ENCODE measurements around the gene POU2F3.

Gene POU2F3

DNA sequence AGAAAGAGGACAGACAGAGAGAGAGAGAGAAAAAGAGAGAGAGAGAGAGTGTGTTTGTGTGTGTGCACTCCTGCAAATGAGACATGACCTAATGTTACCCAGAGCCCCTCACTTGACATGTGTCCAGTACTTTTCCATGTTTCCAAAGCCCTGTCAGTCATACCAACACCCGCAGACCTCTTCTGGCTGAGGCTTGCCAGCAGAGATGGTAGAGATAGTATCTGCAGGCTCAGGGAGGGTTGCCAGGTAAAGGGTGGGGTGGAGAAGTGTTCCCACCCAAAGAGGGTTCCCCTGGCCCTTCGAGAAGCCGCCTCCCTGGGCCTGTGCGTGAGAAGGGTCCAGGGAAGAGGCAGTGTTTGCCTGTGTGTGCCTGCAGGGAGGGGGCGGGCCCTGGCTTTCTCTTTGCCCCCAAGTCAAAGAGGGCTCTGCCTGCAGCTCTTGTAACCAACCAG lies 40.7 kb downstream of the POU2F3 start:
- no peaks in the 10 kb centered on the region for H3K36me3 ChIP-seq (ENCODE audit: control insufficient read depth, insufficient read depth, low read length)
- no peaks in the 10 kb centered on the region for H3K27me3 ChIP-seq (ENCODE audit: control insufficient read depth, insufficient read depth, low read length)
- peaks cover 4% of the 10 kb centered on the region for H3K4me1 ChIP-seq (ENCODE audit: control insufficient read depth, insufficient read depth, low read length)
- no peak overlapping the region for H3K9ac ChIP-seq (ENCODE audit: low read depth, low read length)
- no peak overlapping the region for H3K4me3 ChIP-seq (ENCODE audit: low read depth, low read length)
- H3K9me3 ChIP-seq (ENCODE audit: control insufficient read depth, insufficient read depth, low read length) = no peaks in the 10 kb centered on the region

- no peaks in the 10 kb centered on the region for H3K36me3 ChIP-seq (ENCODE audit: control insufficient read depth, insufficient read depth, low read length)
- no peak overlapping the region for H3K9ac ChIP-seq (ENCODE audit: low read depth, low read length)
- H3K27me3 ChIP-seq (ENCODE audit: control insufficient read depth, insufficient read depth, low read length) = no peaks in the 10 kb centered on the region
- H3K4me3 ChIP-seq (ENCODE audit: low read depth, low read length) = no peak overlapping the region
- peaks cover 4% of the 10 kb centered on the region for H3K4me1 ChIP-seq (ENCODE audit: control insufficient read depth, insufficient read depth, low read length)
- no peaks in the 10 kb centered on the region for H3K9me3 ChIP-seq (ENCODE audit: control insufficient read depth, insufficient read depth, low read length)
Measured at GRCh38 chr11:120281143-120281795, 41.3 kb downstream of the POU2F3 start.

DNA sequence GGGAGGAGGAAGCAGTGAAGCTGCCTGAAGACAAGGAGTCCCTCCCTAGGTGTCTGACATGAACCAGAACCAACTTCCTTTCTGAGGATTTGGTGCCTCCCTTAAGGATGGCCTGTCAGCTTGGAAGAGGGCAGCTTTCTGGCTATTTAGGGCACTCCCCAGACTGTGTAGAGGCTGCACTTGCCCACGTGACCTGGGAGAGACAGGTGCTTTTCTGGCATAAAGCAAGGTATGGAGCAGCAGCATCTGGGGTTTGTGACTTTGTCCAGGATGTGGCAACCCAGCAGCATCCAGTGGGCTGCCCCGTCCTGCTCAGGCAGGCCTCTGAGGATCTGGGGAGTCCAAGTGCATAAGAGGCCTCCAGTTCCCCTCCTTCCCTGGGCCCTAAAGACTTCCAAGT lies 43.2 kb downstream of the POU2F3 start:
- H3K4me3 ChIP-seq (ENCODE audit: low read depth, low read length) = no peak overlapping the region
- H3K9me3 ChIP-seq (ENCODE audit: control insufficient read depth, insufficient read depth, low read length) = no peaks in the 10 kb centered on the region
- peaks cover 4% of the 10 kb centered on the region for H3K4me1 ChIP-seq (ENCODE audit: control insufficient read depth, insufficient read depth, low read length)
- no peaks in the 10 kb centered on the region for H3K27me3 ChIP-seq (ENCODE audit: control insufficient read depth, insufficient read depth, low read length)
- H3K9ac ChIP-seq (ENCODE audit: low read depth, low read length) = no peak overlapping the region
- H3K36me3 ChIP-seq (ENCODE audit: control insufficient read depth, insufficient read depth, low read length) = no peaks in the 10 kb centered on the region

GRCh38 chr11:120284272-120284671 lies 44.3 kb downstream of the POU2F3 start:
- Histone ChIP-seq H3K4me3 (ENCODE audit: low read depth, low read length) (no peak overlapping the region), H3K27me3 (ENCODE audit: control insufficient read depth, insufficient read depth, low read length) (no peaks in the 10 kb centered on the region), H3K9me3 (ENCODE audit: control insufficient read depth, insufficient read depth, low read length) (no peaks in the 10 kb centered on the region), H3K4me1 (ENCODE audit: control insufficient read depth, insufficient read depth, low read length) (peaks cover 4% of the 10 kb centered on the region), H3K36me3 (ENCODE audit: control insufficient read depth, insufficient read depth, low read length) (no peaks in the 10 kb centered on the region), H3K9ac (ENCODE audit: low read depth, low read length) (no peak overlapping the region)

DNA sequence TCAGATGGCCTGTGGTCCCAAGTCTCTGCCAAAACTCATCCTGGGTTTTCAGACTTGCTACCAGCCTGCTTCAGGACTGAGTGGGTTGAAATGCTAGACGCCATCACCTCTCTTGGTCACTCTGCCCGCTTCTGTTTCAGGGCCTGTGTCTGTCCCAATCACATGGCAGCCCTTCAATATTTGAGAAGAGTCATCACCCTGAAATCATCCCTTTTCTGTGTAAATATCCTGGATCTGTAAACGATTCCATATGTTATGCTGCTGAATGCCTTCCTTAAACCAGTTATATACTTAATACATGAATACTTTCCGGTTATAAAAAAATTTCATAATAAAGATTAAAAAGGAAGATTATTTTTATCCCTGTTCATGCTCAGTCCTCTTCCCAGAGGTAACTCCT lies 45.3 kb downstream of the POU2F3 start:
- Histone ChIP-seq H3K36me3 (ENCODE audit: control insufficient read depth, insufficient read depth, low read length) (no peaks in the 10 kb centered on the region), H3K4me3 (ENCODE audit: low read depth, low read length) (no peak overlapping the region), H3K4me1 (ENCODE audit: control insufficient read depth, insufficient read depth, low read length) (peaks cover 4% of the 10 kb centered on the region), H3K9me3 (ENCODE audit: control insufficient read depth, insufficient read depth, low read length) (no peaks in the 10 kb centered on the region), H3K27me3 (ENCODE audit: control insufficient read depth, insufficient read depth, low read length) (no peaks in the 10 kb centered on the region), H3K9ac (ENCODE audit: low read depth, low read length) (no peak overlapping the region)

DNA sequence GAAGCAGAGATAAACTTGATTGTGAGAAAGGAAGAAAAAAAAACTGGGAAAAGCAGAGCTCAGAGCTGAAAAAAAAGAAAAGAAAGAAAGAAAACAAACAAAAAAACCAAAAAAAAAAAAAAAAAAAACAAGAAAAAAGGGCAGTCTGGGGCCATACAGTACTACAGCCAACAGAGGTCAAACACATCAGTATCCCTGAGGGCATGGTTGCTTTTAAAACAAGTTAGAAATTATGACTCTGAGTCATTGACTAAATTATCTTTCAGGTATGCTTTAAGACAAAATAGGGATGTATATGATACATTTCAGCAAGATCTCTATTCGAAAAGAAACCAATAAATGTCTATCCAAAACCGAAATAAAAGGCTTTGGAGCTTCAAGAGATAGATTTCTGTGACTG lies 48.1 kb downstream of the POU2F3 start:
- Histone ChIP-seq H3K9ac (ENCODE audit: low read depth, low read length) (no peak overlapping the region), H3K36me3 (ENCODE audit: control insufficient read depth, insufficient read depth, low read length) (no peaks in the 10 kb centered on the region), H3K27me3 (ENCODE audit: control insufficient read depth, insufficient read depth, low read length) (no peaks in the 10 kb centered on the region), H3K4me1 (ENCODE audit: control insufficient read depth, insufficient read depth, low read length) (no peaks in the 10 kb centered on the region), H3K9me3 (ENCODE audit: control insufficient read depth, insufficient read depth, low read length) (no peaks in the 10 kb centered on the region), H3K4me3 (ENCODE audit: low read depth, low read length) (no peak overlapping the region)

DNA sequence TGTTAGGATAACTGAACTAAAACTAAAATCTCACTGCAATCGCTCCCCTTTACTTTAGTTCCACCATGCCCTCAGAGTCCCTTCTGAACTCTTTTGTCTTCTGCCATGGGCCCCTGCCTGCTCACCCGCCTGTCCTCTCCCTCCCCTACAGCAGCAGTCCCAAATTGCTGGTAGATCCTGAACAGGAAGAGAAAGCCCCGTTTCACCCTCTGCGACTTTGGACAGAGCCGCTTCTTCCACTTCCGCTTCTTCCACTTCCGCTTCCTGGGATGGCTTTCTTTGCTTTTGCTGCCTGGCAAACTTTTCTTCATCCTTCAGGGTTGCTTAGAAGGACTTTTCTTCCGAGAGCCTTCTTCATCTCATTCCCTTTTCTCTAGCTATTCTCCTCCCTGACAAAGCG lies 49.5 kb downstream of the POU2F3 start:
- Histone ChIP-seq H3K9me3 (ENCODE audit: control insufficient read depth, insufficient read depth, low read length) (no peaks in the 10 kb centered on the region), H3K27me3 (ENCODE audit: control insufficient read depth, insufficient read depth, low read length) (no peaks in the 10 kb centered on the region), H3K4me1 (ENCODE audit: control insufficient read depth, insufficient read depth, low read length) (no peaks in the 10 kb centered on the region), H3K4me3 (ENCODE audit: low read depth, low read length) (no peak overlapping the region), H3K9ac (ENCODE audit: low read depth, low read length) (no peak overlapping the region), H3K36me3 (ENCODE audit: control insufficient read depth, insufficient read depth, low read length) (no peaks in the 10 kb centered on the region)

DNA sequence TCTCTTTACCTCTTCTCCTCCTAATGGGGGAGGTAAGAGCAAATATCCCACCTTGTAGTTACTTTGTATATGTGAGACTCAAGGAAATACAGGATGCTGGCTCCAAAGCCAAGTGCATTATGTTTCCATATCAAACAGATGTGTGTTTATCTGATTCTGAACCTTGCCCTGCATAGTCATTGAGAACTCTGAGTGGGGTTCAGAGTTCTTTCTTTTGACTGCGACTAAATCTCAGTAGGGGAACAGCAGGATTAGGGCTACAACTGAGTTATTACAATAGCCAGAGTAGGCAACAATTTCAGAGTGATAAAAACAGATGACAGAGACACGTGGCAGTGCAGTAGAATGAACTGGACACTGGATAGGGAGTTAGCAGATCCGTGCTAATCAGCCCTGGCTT lies 51.0 kb downstream of the POU2F3 start:
- no peaks in the 10 kb centered on the region for H3K36me3 ChIP-seq (ENCODE audit: control insufficient read depth, insufficient read depth, low read length)
- H3K9ac ChIP-seq (ENCODE audit: low read depth, low read length) = no peak overlapping the region
- no peaks in the 10 kb centered on the region for H3K4me1 ChIP-seq (ENCODE audit: control insufficient read depth, insufficient read depth, low read length)
- H3K4me3 ChIP-seq (ENCODE audit: low read depth, low read length) = no peak overlapping the region
- no peaks in the 10 kb centered on the region for H3K27me3 ChIP-seq (ENCODE audit: control insufficient read depth, insufficient read depth, low read length)
- H3K9me3 ChIP-seq (ENCODE audit: control insufficient read depth, insufficient read depth, low read length) = no peaks in the 10 kb centered on the region

- no peaks in the 10 kb centered on the region for H3K9me3 ChIP-seq (ENCODE audit: control insufficient read depth, insufficient read depth, low read length)
- no peaks in the 10 kb centered on the region for H3K4me1 ChIP-seq (ENCODE audit: control insufficient read depth, insufficient read depth, low read length)
- H3K27me3 ChIP-seq (ENCODE audit: control insufficient read depth, insufficient read depth, low read length) = no peaks in the 10 kb centered on the region
- H3K36me3 ChIP-seq (ENCODE audit: control insufficient read depth, insufficient read depth, low read length) = no peaks in the 10 kb centered on the region
- H3K9ac ChIP-seq (ENCODE audit: low read depth, low read length) = no peak overlapping the region
- H3K4me3 ChIP-seq (ENCODE audit: low read depth, low read length) = no peak overlapping the region
Measured at GRCh38 chr11:120293038-120293800, 53.3 kb downstream of the POU2F3 start.

DNA sequence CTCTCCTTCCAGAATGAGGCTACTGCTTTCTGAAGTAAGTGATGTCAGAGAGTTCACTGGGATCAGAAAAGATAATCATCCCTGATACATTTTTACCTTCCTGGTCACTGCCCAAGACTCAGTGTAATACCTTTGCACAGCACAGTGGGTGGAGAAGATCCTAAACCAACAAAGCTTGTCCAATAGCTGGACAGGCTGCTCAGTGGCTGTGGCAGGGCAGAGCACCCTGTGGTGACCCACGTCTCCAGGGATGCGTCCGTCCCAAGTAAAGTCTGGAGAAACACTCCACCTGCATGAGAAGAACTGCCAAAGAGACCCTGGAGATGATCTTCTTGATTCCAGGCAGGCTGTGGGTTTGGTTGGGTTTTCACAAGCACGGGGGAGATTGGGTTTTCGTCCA lies 54.2 kb downstream of the POU2F3 start:
- Histone ChIP-seq H3K9ac (ENCODE audit: low read depth, low read length) (no peak overlapping the region), H3K4me1 (ENCODE audit: control insufficient read depth, insufficient read depth, low read length) (no peaks in the 10 kb centered on the region), H3K36me3 (ENCODE audit: control insufficient read depth, insufficient read depth, low read length) (no peaks in the 10 kb centered on the region), H3K9me3 (ENCODE audit: control insufficient read depth, insufficient read depth, low read length) (no peaks in the 10 kb centered on the region), H3K4me3 (ENCODE audit: low read depth, low read length) (no peak overlapping the region), H3K27me3 (ENCODE audit: control insufficient read depth, insufficient read depth, low read length) (no peaks in the 10 kb centered on the region)

GRCh38 chr11:120295099-120295498 lies 55.2 kb downstream of the POU2F3 start:
- no peaks in the 10 kb centered on the region for H3K27me3 ChIP-seq (ENCODE audit: control insufficient read depth, insufficient read depth, low read length)
- H3K9me3 ChIP-seq (ENCODE audit: control insufficient read depth, insufficient read depth, low read length) = no peaks in the 10 kb centered on the region

DNA sequence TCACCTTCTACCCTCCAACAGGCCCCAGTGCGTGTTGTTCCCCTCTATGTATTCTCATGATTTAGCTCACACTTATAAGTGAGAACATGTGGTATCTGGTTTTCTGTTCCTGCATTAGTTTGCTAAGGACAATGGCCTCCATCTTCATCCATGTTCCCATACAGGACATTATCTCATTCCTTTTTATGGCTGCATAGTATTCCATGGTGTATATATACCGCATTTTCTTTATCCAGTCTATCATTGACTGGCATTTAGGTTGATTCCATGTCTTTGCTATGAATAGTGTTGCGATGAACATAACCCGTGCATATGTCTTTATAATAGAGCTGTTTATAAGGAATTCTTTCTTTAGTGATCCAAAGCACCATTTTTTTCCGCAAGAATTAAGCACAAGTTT lies 56.6 kb downstream of the POU2F3 start:
- H3K9ac ChIP-seq (ENCODE audit: low read depth, low read length) = no peak overlapping the region
- no peaks in the 10 kb centered on the region for H3K4me1 ChIP-seq (ENCODE audit: control insufficient read depth, insufficient read depth, low read length)
- no peaks in the 10 kb centered on the region for H3K9me3 ChIP-seq (ENCODE audit: control insufficient read depth, insufficient read depth, low read length)
- H3K4me3 ChIP-seq (ENCODE audit: low read depth, low read length) = no peak overlapping the region
- no peaks in the 10 kb centered on the region for H3K36me3 ChIP-seq (ENCODE audit: control insufficient read depth, insufficient read depth, low read length)
- no peaks in the 10 kb centered on the region for H3K27me3 ChIP-seq (ENCODE audit: control insufficient read depth, insufficient read depth, low read length)

More at GRCh38 chr11:120295099-120295498, 55.2 kb downstream of the POU2F3 start:
- Histone ChIP-seq H3K4me1 (ENCODE audit: control insufficient read depth, insufficient read depth, low read length) (no peaks in the 10 kb centered on the region), H3K36me3 (ENCODE audit: control insufficient read depth, insufficient read depth, low read length) (no peaks in the 10 kb centered on the region), H3K4me3 (ENCODE audit: low read depth, low read length) (no peak overlapping the region), H3K9ac (ENCODE audit: low read depth, low read length) (no peak overlapping the region)
